Measurements from ENCODE around the gene LEFTY1.

LEFTY1 gene

DNA sequence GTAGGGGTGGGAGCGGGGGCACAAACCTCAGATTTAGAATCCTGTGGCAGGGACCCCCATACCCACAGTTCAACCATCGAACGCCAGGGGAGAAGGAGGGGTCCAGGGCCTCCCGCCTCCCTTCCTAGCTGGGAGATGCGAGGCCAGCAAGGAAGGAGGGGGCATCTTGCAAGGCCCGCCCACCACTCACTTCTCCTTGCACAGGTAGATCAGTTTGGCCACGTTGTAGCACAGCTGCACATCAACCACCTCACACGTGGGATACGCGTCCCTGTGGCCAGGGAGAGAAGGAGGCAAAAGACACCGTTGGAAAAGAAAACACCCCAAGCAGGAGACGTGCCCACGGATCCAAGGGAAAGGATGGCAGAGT is 26.4 kb downstream of the LEFTY1 start:
- FAIRE-seq = no peak
- TF ChIP-seq POLR2A (IDR thresholded peaks at IDR 0.05; ENCODE audit: low read depth, low read length) (no peak), POLR2AphosphoS5 (IDR thresholded peaks at IDR 0.05; ENCODE audit: low read depth, low read length) (no peak), TAF1 (IDR thresholded peaks at IDR 0.05; ENCODE audit: borderline replicate concordance, low read depth, low read length) (no peak)
- DNase-seq (ENCODE audit: insufficient read length) = no peak

DNA sequence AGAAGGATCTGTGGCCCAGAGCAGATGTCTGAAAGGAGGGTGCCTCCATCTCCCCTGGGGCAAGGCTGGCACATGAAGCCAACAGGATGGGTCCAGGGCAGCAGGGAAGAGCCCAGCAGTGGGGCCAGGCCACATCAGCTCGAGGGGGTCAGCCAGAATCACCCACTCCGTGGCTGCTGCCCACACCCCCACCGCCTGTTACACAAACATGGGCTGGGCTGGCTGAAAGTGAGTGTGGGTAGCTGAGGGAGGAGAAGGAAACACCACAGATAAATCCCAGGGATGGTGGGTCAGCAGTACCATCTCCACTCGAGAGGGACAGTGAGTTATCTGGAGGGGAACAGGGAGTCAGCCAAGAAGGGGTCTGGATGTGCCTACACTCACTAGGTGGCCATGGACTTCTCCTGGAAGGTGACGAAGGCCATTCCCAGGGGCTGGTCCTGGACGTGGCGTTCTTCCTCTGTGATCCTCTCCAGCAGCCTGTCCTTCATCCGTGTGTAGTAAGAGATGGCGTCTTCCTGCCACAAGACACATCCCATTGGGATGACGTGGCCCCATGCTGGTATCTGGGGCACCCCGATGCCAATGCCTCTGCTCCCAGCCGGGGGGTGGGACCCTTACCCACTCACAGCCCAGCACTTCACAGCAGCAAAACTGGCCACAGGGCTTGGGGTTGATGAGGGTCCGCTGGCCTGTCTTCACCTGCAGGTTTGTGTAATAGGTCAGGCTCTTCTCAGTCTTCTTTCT is 26.9 kb downstream of the LEFTY1 start:
- FAIRE-seq (no peak), DNase-seq (ENCODE audit: insufficient read length) (no peak)
- TF ChIP-seq POLR2A (IDR thresholded peaks at IDR 0.05; ENCODE audit: low read depth, low read length) (no peak), POLR2AphosphoS5 (IDR thresholded peaks at IDR 0.05; ENCODE audit: low read depth, low read length) (no peak), TAF1 (IDR thresholded peaks at IDR 0.05; ENCODE audit: borderline replicate concordance, low read depth, low read length) (no peak)

DNA sequence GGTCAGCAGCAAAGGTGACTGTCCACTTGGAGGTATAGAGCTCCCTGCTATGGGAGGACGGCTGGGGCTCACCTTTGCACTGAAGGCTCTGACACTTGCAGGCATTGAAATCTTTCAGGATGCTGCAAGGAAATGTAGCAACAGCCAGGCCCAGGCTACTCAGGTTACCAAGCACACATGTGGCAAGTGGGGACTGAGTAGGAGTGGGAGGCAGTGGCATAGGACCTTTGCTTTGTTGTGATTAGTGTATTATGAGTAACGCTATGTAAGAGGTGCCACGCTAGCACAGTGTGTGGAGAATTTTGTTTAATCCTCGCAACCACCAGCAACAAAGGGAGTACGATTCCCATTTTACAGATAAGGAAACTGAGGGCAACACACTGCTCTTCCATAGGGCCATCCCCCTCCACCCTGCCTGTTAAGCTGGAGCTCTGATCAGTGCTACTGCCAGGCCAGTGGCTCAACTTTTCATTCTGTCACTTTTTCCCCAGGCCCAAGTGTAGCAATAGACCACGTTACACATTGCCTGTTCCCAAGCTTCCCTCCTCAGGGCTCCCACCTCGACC is 28.0 kb downstream of the LEFTY1 start:
- no peak for DNase-seq (ENCODE audit: insufficient read length)
- TF ChIP-seq POLR2AphosphoS5 (IDR thresholded peaks at IDR 0.05; ENCODE audit: low read depth, low read length) (no peak), TAF1 (IDR thresholded peaks at IDR 0.05; ENCODE audit: borderline replicate concordance, low read depth, low read length) (no peak), POLR2A (IDR thresholded peaks at IDR 0.05; ENCODE audit: low read depth, low read length) (no peak)
- no peak for FAIRE-seq

DNA sequence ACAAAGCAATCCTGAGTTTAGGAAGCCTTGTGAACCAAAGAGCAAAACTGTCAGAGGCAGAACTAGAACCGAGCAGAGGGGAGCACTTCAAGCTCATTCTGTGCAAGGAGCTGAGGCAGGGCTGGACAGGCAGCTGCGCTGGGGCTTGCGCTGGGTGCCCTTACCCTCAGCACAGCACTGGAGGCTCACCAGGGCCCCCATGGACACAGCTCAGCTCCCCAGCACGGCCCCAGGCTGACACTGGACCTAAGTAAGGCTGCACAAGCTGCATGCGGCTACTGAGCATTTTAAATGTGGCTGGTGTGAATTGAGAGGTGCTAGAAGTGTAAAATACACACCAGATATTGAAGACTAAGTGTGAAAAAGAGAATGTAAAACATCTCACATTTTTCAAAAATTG is 28.8 kb downstream of the LEFTY1 start:
- no peak for DNase-seq (ENCODE audit: insufficient read length)
- TF ChIP-seq POLR2A (IDR thresholded peaks at IDR 0.05; ENCODE audit: low read depth, low read length) (no peak), TAF1 (IDR thresholded peaks at IDR 0.05; ENCODE audit: borderline replicate concordance, low read depth, low read length) (no peak), POLR2AphosphoS5 (IDR thresholded peaks at IDR 0.05; ENCODE audit: low read depth, low read length) (no peak)
- FAIRE-seq = no peak

DNA sequence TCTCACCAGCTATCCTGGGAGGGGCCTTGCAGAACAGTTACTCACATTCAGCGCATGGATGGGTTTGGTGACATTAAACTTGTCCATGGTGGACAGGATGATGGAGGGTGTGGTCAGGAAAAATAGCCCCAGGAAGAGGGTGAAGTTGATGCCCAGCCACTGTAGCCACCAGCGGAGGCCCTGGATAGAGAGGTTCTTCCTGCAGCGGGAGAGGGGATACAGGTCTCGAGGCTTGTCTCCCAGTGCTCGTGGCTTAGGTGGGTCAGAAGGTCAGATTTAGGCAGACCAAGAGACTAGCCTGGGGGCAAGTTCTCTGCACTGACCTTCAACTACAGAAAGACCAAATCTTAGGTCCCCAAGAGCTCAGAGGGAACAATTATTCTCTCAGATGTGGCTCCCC is 29.8 kb downstream of the LEFTY1 start:
- FAIRE-seq (no peak), DNase-seq (ENCODE audit: insufficient read length) (no peak)
- TF ChIP-seq POLR2AphosphoS5 (IDR thresholded peaks at IDR 0.05; ENCODE audit: low read depth, low read length) (no peak), POLR2A (IDR thresholded peaks at IDR 0.05; ENCODE audit: low read depth, low read length) (no peak), TAF1 (IDR thresholded peaks at IDR 0.05; ENCODE audit: borderline replicate concordance, low read depth, low read length) (no peak)

DNA sequence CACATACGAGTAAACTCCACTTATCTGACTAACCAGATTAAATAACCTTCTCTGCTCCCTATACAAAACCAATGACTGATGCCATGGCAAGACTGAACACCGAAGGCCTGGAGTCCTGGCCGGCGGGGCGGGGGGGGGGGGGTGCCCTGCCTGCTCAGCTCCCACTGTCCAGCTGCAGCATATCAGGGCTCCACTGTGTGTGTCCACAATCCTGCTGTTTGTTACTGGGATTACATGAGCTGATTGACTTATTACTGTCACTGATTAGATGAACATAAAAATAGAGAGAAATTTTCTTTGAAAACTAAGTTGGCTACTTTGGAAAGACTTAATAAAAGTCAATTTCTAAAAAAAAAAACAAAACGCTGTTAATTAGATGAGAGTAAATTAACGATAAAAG is 31.7 kb downstream of the LEFTY1 start:
- DNase-seq (ENCODE audit: insufficient read length) (no peak), FAIRE-seq (no peak)
- TF ChIP-seq TAF1 (IDR thresholded peaks at IDR 0.05; ENCODE audit: borderline replicate concordance, low read depth, low read length) (no peak), POLR2A (IDR thresholded peaks at IDR 0.05; ENCODE audit: low read depth, low read length) (no peak), POLR2AphosphoS5 (IDR thresholded peaks at IDR 0.05; ENCODE audit: low read depth, low read length) (no peak)

DNA sequence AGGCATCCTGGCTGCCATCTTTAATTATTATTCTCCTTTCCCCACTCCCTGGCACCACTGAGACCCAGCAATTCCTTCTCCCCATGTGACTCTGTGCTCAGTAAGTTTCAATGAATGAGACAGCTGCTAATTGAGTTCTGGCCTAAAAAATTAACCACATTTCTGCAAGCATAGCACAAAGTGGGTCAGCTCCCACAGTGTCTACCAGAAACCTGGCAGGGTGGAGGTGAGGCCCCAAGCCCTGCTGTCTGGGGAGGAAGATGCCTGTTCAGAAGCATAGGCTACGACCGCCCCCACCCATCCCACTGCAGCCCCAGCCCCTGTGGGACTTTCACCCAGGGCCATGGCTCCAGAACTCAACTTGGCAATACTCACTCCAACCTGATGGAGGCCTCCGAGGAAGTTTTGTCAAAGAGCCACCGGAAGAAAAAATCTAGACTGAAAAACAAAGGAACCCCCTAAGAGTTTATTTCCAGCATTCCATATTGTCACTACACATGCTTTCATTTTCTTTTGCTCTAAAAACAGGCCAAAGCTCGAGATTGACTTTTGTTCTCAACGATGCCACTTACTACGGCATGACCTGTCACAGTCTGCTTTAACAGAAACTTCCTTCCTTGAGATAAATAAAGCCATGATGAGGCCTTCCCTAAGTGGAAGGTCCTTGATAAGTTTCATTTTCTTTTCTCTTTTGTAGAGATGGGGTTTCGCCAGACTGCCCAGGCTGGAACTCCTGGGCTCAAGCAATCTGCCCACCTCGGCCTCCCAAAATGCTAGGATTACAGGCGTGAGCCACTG is 33.2 kb downstream of the LEFTY1 start:
- DNase-seq (ENCODE audit: insufficient read length) = no peak
- no peak for TF ChIP-seq POLR2A (IDR thresholded peaks at IDR 0.05; ENCODE audit: low read depth, low read length)
- no peak for TF ChIP-seq POLR2AphosphoS5 (IDR thresholded peaks at IDR 0.05; ENCODE audit: low read depth, low read length)
- TF ChIP-seq TAF1 (IDR thresholded peaks at IDR 0.05; ENCODE audit: borderline replicate concordance, low read depth, low read length) = no peak
- no peak for FAIRE-seq

DNA sequence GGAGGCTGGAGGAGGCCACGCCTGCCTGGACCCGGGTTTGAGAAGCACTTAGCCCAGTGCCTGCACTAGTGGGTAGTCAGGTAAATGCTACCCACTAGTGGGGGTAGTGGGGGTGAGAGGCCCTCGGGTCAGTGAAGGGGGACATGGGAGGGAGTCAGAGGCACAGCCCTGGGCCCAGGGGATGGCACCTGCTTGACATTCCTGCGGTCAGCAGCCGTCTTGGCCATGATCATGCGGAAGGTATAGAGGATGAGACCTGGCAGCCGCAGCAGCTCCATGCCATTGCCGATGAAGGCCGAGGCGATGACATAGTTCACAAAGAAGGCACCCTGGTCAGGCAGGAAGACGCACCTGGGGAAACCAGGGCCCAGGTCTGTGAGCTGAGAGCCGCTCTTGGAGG is 35.5 kb downstream of the LEFTY1 start:
- FAIRE-seq = no peak
- DNase-seq (ENCODE audit: insufficient read length) = no peak
- TF ChIP-seq TAF1 (IDR thresholded peaks at IDR 0.05; ENCODE audit: borderline replicate concordance, low read depth, low read length) (no peak), POLR2AphosphoS5 (IDR thresholded peaks at IDR 0.05; ENCODE audit: low read depth, low read length) (no peak), POLR2A (IDR thresholded peaks at IDR 0.05; ENCODE audit: low read depth, low read length) (no peak)

DNA sequence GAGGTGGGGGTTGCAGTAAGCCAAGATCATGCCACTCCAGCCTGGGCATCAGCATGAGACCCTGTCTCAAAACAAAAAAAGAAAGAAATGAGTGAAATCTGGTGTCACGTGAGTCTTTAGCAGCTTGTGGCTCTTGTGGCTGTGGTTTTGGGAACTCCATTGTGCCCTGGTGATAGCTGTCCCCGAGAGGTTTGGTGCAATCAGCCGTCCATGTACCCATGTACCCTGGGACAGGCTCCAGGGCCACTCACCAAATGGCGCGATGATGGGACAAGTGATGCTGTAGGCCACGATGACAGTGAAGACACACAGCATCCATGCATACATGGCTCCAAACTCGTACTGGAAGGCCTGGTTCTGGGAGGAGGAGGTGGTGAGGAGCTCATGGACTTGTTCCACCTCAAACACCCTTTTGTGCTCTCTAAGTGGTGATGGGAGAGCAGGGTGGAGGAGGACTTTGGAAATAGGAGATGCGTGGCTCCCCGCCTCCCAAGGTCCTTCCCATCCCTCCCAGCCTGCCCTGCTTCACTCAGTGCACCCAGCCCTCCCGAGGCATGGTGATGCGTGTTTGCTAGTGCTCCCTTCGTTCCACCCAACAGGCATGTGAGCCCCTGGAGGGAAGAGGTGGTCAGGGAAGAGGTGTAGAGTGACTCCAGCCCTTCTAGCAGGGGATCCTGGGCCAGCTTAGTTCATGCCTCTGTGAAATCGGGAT is 36.4 kb downstream of the LEFTY1 start:
- no peak for TF ChIP-seq TAF1 (IDR thresholded peaks at IDR 0.05; ENCODE audit: borderline replicate concordance, low read depth, low read length)
- TF ChIP-seq POLR2AphosphoS5 (IDR thresholded peaks at IDR 0.05; ENCODE audit: low read depth, low read length) = no peak
- no peak for TF ChIP-seq POLR2A (IDR thresholded peaks at IDR 0.05; ENCODE audit: low read depth, low read length)
- FAIRE-seq = no peak
- DNase-seq (ENCODE audit: insufficient read length) = no peak

DNA sequence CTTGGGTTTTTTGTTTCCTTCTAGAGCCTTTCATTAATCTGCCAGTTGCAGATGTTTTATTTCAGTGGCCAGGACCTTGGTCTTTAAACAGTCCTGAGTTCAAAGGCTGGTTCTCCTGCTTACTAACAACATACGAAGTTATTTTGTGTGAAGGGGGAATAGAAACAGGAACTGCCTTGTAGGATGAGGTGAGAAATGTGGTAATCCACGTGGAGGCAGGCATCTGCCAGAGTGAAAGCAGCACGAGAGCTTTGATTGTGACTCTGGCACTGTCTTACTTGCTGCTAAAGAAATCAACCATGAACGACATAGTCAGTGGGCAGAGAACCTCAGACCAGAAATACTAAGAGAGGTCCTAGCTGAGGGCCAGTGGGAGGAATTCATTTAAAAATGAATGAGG is 37.1 kb downstream of the LEFTY1 start:
- TF ChIP-seq POLR2A (IDR thresholded peaks at IDR 0.05; ENCODE audit: low read depth, low read length) (no peak), TAF1 (IDR thresholded peaks at IDR 0.05; ENCODE audit: borderline replicate concordance, low read depth, low read length) (no peak)
- FAIRE-seq = no peak
- peak; percentile 40 for DNase-seq (ENCODE audit: insufficient read length)

DNA sequence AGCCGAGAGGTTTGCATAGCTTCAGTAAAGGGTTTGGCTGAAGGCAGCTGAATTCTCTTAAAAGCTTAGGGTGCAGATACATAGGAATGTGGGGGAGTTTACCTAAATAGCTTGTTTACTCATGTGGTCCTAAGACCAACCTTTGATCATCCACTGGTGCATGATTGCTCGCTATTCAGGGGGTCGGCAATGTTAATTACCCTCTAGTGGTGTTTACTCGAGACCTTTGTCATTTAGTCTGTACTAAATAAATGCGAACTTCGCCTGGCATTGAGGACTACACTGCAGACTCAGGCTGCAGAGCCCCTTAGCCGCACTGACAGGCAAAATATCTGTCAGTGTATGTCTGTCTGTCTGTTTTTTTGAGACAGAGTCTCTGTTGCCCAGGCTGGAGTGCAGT is 38.6 kb downstream of the LEFTY1 start:
- DNase-seq (ENCODE audit: insufficient read length) (no peak), FAIRE-seq (no peak)
- TF ChIP-seq POLR2A (IDR thresholded peaks at IDR 0.05; ENCODE audit: low read depth, low read length) = no peak
- TF ChIP-seq TAF1 (IDR thresholded peaks at IDR 0.05; ENCODE audit: borderline replicate concordance, low read depth, low read length) = no peak
- TF ChIP-seq POLR2AphosphoS5 (IDR thresholded peaks at IDR 0.05; ENCODE audit: low read depth, low read length) = no peak

All from GM12892 (cell line).